Neural cell (in vitro differentiated cells): ENCODE results near the gene PKP3. TPM values are rescaled to one million over a fixed set of nuclear protein-coding genes. Genes with fewer than 3 reads are reported as not detected.

ENCODE experiments used
- H2AFZ ChIP-seq: fragments of 200-600, 300-800 bp; sonication (generic), shearing (Covaris generic); 2 replicates; pipeline ENCODE4 v1.6.0; 2014; ENCODE audit warnings: low read depth, mild to moderate bottlenecking, antibody characterized with exemption, low read length, moderate library complexity
- H3F3A ChIP-seq: fragments of 200-600 bp; shearing (Covaris generic); 2 replicates; pipeline ENCODE4 v1.6.1; 2016; ENCODE audit warnings: mild to moderate bottlenecking, moderate library complexity, mixed read lengths, antibody characterized with exemption, low read length; ENCODE audit not compliant: insufficient read depth, poor library complexity, severe bottlenecking
- H3K27ac ChIP-seq: fragments of 200-600, 300-800 bp; sonication (generic), shearing (Covaris generic); 2 replicates; pipeline ENCODE4 v1.5.1; 2014; ENCODE audit warnings: mild to moderate bottlenecking, low read length, moderate library complexity
- H3K27me3 ChIP-seq: fragments of 300-800, 200-600 bp; sonication (generic), shearing (Covaris generic); 2 replicates; pipeline ENCODE4 v1.6.0; 2014; ENCODE audit warnings: mild to moderate bottlenecking, low read depth, low read length, moderate library complexity; ENCODE audit not compliant: insufficient read depth
- H3K36me3 ChIP-seq: fragments of 300-800, 200-600 bp; sonication (generic), shearing (Covaris generic); 2 replicates; pipeline ENCODE4 v1.5.1; 2014; ENCODE audit warnings: mild to moderate bottlenecking, antibody characterized with exemption, low read length, moderate library complexity; ENCODE audit not compliant: insufficient read depth
- H3K4me2 ChIP-seq: fragments of 300-800, 200-600 bp; sonication (generic), shearing (Covaris generic); 2 replicates; pipeline ENCODE4 v1.6.0; 2014; ENCODE audit warnings: mild to moderate bottlenecking, low read length
- H3K4me3 ChIP-seq: fragments of 300-800, 200-600 bp; sonication (generic), shearing (Covaris generic); 2 replicates; pipeline ENCODE4 v1.5.1; 2014; ENCODE audit warnings: mild to moderate bottlenecking, low read length, moderate library complexity
- H3K79me2 ChIP-seq: fragments of 200-600 bp; shearing (Covaris generic); replicated peaks from 2 replicates; pipeline ENCODE4 v1.6.0; 2014; ENCODE audit warnings: mild to moderate bottlenecking, low read length, moderate library complexity; ENCODE audit not compliant: insufficient read depth
- H3K9ac ChIP-seq: fragments of 300-800, 200-600 bp; sonication (generic), shearing (Covaris generic); 2 replicates; pipeline ENCODE4 v1.6.1; 2016; ENCODE audit warnings: mild to moderate bottlenecking, low read length, mixed read lengths
- H3K9me2 ChIP-seq: fragments of 200-600 bp; shearing (Covaris generic); 2 replicates; pipeline ENCODE4 v1.6.1; 2016; ENCODE audit warnings: mild to moderate bottlenecking, low read length, mixed read lengths; ENCODE audit not compliant: insufficient read depth
- H3K9me3 ChIP-seq: fragments of 200-600, 300-800 bp; sonication (generic), shearing (Covaris generic); 2 replicates; pipeline ENCODE4 v1.6.1; 2016; ENCODE audit warnings: mild to moderate bottlenecking, mixed run types, low read length, moderate library complexity, mixed read lengths
- H4K20me1 ChIP-seq: fragments of 200-600 bp; shearing (Covaris generic); 2 replicates; pipeline ENCODE4 v1.6.1; 2016; ENCODE audit warnings: mild to moderate bottlenecking, mixed run types; ENCODE audit not compliant: insufficient read depth
- CTCF ChIP-seq: fragments of 450-650 bp; IDR thresholded peaks from 2 replicates; pipeline ENCODE4 v1.5.1; 2014; ENCODE audit warnings: antibody characterized with exemption, mild to moderate bottlenecking, moderate library complexity; ENCODE audit not compliant: poor library complexity, severe bottlenecking
- EP300 ChIP-seq: fragments of 450-650 bp; conservative IDR thresholded peaks from 2 replicates; pipeline ENCODE4 v1.6.1; 2014; ENCODE audit warnings: antibody characterized with exemption, mild to moderate bottlenecking, moderate library complexity; ENCODE audit not compliant: poor library complexity, severe bottlenecking
- EZH2 ChIP-seq: fragments of 200-600, 300-800 bp; shearing (Covaris generic), sonication (generic); IDR thresholded peaks from 2 replicates; pipeline ENCODE4 v1.6.1; 2014; ENCODE audit warnings: antibody characterized with exemption, low read length, borderline replicate concordance, mild to moderate bottlenecking; ENCODE audit not compliant: insufficient read depth, poor library complexity, severe bottlenecking
- MXI1 ChIP-seq: fragments of 450-650 bp; conservative IDR thresholded peaks from 2 replicates; pipeline ENCODE4 v1.6.1; 2014; ENCODE audit warnings: antibody characterized with exemption, mild to moderate bottlenecking; ENCODE audit not compliant: poor library complexity, severe bottlenecking
- POLR2AphosphoS5 ChIP-seq: IDR thresholded peaks from 2 replicates; pipeline ENCODE4 v1.6.1; 2012
- RAD21 ChIP-seq: fragments of 450-650 bp; conservative IDR thresholded peaks from 2 replicates; pipeline ENCODE4 v1.6.1; 2014; ENCODE audit warnings: antibody characterized with exemption, mild to moderate bottlenecking, moderate library complexity
- REST ChIP-seq: IDR thresholded peaks from 2 replicates; pipeline ENCODE4 v1.6.1; 2012; ENCODE audit warnings: borderline replicate concordance
- SMC3 ChIP-seq: fragments of 450-650 bp; conservative IDR thresholded peaks from 2 replicates; pipeline ENCODE4 v1.6.1; 2014; ENCODE audit warnings: antibody characterized with exemption, mild to moderate bottlenecking, moderate library complexity; ENCODE audit not compliant: poor library complexity
- TAF1 ChIP-seq: IDR thresholded peaks from 2 replicates; pipeline ENCODE4 v1.6.1; 2012; ENCODE audit warnings: low read depth
- polyA plus RNA-seq: library from polyadenylated mRNA; depleted of rRNA; stranded (reverse); fragments of >200 nt; gene quantifications from 2 replicates; pipeline ENCODE4 v1.2.3, GENCODE V29; 2014

Gene PKP3
- polyA plus RNA-seq, 1 donor from 2014 or later, result not detected

- no peak for TF ChIP-seq TAF1
- no peak for TF ChIP-seq REST
- TF ChIP-seq SMC3, result no peak
- TF ChIP-seq RAD21, result no peak
- TF ChIP-seq EP300, result no peak
- no peak for TF ChIP-seq MXI1
- TF ChIP-seq POLR2AphosphoS5, result no peak
- no peak for TF ChIP-seq CTCF
- no peaks in the 10 kb centered on the region for H4K20me1 ChIP-seq
- H3K9ac ChIP-seq, result no peak overlapping the region
- H3K36me3 ChIP-seq, result no peaks in the 10 kb centered on the region
- H3K79me2 ChIP-seq, result no peaks in the 10 kb centered on the region
- no peak overlapping the region for H3K4me2 ChIP-seq
- H2AFZ ChIP-seq, result no peak overlapping the region
- H3K9me3 ChIP-seq, result no peaks in the 10 kb centered on the region
- no peaks in the 10 kb centered on the region for H3F3A ChIP-seq
- no peaks in the 10 kb centered on the region for H3K9me2 ChIP-seq
- no peak overlapping the region for H3K27ac ChIP-seq
- H3K27me3 ChIP-seq, result no peaks in the 10 kb centered on the region
- H3K4me3 ChIP-seq, result no peak overlapping the region
Measured at GRCh38 chr11:442611-443081, 48.6 kb downstream of the PKP3 start.

- no peaks in the 10 kb centered on the region for H3K9me2 ChIP-seq
- no peak overlapping the region for H3K27ac ChIP-seq
- TF ChIP-seq EZH2 (no peak), POLR2AphosphoS5 (no peak), REST (no peak), CTCF (no peak), MXI1 (no peak), EP300 (no peak), TAF1 (no peak), RAD21 (no peak), SMC3 (no peak)
- H3K27me3 ChIP-seq, result no peaks in the 10 kb centered on the region
- no peak overlapping the region for H3K4me2 ChIP-seq
- no peaks in the 10 kb centered on the region for H3K79me2 ChIP-seq
- H4K20me1 ChIP-seq, result no peaks in the 10 kb centered on the region
- H3K9me3 ChIP-seq, result no peaks in the 10 kb centered on the region
- H3K4me3 ChIP-seq, result no peak overlapping the region
- no peaks in the 10 kb centered on the region for H3F3A ChIP-seq
- no peaks in the 10 kb centered on the region for H3K36me3 ChIP-seq
- H3K9ac ChIP-seq, result no peak overlapping the region
- no peak overlapping the region for H2AFZ ChIP-seq
Measured at GRCh38 chr11:443542-444199, 49.7 kb downstream of the PKP3 start.
